Fibroblast of skin of right quadriceps (primary cell): Measurements from ENCODE around the gene DOK7.
"Not testable (repeated sequence)": the region's sequence is repeated elsewhere in the genome, so short reads cannot be mapped to it uniquely, and the experiment has no call there.

Experiments
- DNase-seq: peaks from one replicate; pipeline ENCODE4 v3.0.0-alpha.2; 2013

Gene DOK7

DNA sequence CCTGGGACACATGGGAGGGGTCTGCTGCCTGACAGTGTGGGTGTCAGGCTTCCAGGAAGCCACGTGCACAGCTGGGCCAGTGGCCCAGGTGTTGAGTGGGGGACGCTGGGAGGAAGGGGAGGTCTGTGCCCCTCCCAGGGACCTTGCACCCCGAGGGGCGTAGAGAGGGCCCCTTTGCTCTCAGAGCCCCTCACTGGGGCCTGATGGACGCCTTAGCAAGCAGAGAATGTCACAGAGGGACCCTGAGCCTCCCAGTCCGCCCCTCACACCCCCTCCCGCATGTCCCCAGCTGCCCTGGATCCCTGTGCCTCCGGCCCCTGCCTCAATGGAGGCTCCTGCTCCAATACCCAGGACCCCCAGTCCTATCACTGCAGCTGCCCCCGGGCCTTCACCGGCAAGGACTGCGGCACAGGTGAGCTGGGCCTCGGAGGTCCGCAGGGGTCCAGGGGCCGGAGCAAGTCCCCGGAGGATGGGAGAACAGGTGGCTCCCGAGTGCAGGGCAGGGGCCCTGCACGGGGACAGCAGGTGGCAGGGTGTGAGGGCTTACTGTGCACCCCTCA, 19.3 kb upstream of the DOK7 start:
- DNase-seq: no peak

DNA sequence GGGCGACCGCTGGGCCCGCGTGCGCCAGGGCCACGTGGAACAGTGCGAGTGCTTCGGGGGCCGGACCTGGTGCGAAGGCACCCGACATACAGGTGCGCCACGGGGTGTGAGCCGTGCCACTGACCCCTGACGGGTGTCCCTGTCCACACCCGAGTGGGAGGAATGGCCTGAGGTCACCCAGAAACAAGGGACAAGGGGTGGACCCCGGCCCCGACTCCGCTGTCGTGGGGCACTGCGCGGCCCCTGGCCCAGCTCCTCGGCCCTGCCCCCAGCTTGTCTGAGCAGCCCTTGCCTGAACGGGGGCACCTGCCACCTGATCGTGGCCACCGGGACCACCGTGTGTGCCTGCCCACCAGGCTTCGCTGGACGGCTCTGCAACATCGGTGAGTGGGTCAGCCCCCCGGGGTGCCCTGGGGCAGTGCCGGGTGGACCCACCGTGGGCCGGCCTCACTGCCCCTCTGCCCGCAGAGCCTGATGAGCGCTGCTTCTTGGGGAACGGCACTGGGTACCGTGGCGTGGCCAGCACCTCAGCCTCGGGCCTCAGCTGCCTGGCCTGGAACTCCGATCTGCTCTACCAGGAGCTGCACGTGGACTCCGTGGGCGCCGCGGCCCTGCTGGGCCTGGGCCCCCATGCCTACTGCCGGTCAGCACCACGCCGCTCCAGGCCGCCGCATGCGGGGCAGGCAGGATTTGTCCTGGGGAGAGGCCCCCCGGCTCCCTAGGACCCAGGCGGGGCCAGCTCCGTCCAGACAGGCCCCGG, 18.6 kb upstream of the DOK7 start:
- DNase-seq: no peak

GRCh38 chr4:3445111-3445820, 17.8 kb upstream of the DOK7 start:
- DNase-seq: no peak

- DNase-seq: no peak
These were observed 17.1 kb upstream of the DOK7 start for GRCh38 chr4:3445829-3446545.

GRCh38 chr4:3446631-3447320, 16.3 kb upstream of the DOK7 start:
- no peak for DNase-seq

- DNase-seq: no peak
These were observed 15.4 kb upstream of the DOK7 start for GRCh38 chr4:3447431-3448395.

GRCh38 chr4:3449047-3449573, 14.0 kb upstream of the DOK7 start:
- DNase-seq: no peak

GRCh38 chr4:3449574-3450534, 13.3 kb upstream of the DOK7 start:
- no peak for DNase-seq

- no peak for DNase-seq
These were observed 12.5 kb upstream of the DOK7 start for GRCh38 chr4:3450643-3451042.

DNA sequence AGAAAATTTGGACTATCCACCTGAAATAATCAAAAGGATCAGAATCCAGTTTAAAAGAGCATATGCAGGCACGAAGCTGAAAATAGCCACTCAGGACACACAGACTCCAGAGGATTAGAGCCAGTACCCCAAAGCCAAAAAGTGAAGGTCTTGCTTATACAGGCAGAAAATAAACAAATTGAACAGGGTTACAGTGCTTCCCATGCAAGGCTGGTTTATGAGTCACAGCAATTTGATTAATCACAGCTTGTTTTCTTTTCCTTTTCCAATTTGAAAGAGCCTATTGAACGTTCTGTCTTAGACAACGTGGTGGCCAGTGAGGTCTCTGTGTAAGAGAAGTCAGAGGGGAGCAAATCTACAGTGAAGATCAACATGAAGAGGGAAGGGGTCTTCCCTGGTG, 11.2 kb upstream of the DOK7 start:
- DNase-seq: peak; percentile 47

GRCh38 chr4:3452376-3452775, 10.7 kb upstream of the DOK7 start:
- DNase-seq: no peak

DNA sequence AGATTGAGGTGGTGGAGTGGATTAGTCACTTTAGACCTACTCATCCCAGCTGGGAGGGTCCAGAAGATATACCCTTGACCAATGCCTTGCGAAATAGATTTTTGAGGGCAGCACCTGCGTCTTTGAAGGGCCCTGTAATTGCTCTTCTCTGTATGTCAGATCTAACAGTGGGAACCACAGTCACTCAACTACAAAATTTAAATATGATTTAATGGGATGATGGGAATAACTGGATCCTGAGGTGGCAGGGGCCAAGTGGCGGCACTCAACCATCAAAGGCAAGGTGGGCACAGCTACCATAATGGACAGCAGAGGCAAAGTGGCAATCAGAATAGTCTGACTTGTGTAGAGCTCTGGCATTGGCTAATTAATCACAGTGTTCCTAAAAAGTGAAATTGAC, 7.5 kb upstream of the DOK7 start:
- DNase-seq: not testable (repeated sequence)

DNA sequence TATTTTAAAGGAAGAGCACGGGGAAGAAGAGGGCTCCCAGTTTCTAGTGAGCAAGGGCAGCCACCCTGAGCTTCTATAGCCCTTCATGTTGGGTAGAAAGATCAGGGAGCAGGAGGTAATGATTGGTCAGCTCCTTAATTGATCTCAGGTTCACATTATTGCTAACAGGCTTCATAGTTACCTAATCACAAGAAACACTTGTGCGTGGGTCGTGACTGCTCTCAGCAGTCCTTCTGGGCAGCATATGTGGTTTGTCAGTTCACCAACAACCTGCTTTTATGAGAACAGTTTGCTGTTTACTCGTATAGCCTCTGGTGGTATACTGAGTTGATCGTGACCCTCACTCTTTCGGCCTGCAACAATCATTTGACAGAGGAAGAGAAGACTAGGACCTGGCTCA, 4.7 kb upstream of the DOK7 start:
- DNase-seq: no peak

DNA sequence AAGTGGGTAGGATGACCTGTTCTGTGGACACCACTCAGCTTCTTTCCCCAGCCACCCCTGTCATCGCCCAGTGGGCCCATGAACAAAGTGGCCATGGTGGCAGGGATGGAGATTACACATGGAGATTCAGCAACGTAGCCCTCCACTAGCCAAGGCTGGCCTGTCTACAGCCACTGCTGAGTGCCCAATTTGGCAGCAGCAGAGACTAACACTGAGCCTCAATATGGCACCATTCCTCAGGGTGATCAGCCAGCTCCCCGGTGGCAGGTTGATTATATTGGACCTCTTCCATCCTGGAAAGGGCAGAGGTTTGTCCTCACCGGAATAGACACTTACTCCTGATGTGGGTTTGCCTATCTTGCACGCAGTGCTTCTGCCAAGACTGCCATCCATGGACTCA, 4.0 kb upstream of the DOK7 start:
- not testable (repeated sequence) for DNase-seq

GRCh38 chr4:3460926-3461325, 2.2 kb upstream of the DOK7 start:
- DNase-seq: no peak

- no peak for DNase-seq
These were observed 1.4 kb upstream of the DOK7 start for GRCh38 chr4:3461515-3462291.

GRCh38 chr4:3462321-3462789, 751 bp upstream of the DOK7 start:
- no peak for DNase-seq

DNA sequence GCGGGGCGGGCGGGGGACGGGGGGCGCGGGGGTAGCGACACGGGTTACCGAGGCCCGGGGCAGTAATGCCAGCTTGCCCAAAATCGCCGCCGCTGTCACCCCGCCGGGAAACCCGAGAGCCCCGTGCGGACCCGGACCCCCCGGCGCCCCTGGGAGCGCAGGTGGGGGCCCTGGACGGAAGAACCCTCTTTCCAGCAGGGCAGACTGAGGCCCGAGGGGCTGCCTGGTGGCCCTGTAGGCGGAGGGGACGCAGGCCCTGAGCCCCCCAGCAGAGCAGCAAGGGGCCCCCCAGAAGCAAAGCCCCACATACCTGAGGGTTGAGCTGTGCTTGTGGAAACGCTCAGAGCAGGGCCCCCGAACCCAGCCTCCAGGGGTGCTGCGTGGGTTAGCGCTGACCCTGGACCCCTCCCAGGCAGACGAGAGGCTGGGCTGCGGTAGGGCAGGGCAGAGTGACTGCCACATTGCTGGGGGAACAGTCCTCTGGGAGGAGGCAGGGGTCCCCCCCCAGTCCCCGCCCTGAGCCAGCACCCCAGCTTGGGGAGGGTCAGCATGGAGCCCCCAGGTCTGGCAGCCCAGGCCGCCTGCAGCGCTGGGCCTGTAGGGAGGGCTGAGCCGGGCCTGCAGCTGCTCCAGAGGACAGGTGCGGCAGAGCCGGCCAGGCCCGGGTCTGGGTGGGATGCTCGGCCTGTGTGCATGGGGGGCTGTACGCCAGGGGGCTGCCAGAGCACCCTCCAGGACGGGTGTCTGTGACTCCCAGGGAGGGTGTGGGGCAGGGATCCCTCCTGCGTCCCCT, 646 bp downstream of the DOK7 start:
- DNase-seq: no peak
